GM19467 (cell line): Measurements from ENCODE around the gene SLC30A1.
A peak's percentile ranks its signal among the peaks of the same experiment; 100 is the strongest.

Experiments used
- ATAC-seq: cut with Tn5 transposase; IDR thresholded peaks from one replicate; pipeline ENCODE4 v1.9.1; 2021; ENCODE audit warnings: mild to moderate bottlenecking, moderate library complexity; ENCODE audit not compliant: unreplicated experiment

SLC30A1 gene

GRCh38 chr1:211607754-211608473 is 29.0 kb upstream of the SLC30A1 start:
- ATAC-seq: no peak

- peak; percentile 84 for ATAC-seq
These were observed 28.2 kb upstream of the SLC30A1 start for GRCh38 chr1:211606914-211607753.

- peak; percentile 82 for ATAC-seq
These were observed 27.5 kb upstream of the SLC30A1 start for GRCh38 chr1:211606332-211606913.

GRCh38 chr1:211605603-211606331 is 26.8 kb upstream of the SLC30A1 start:
- ATAC-seq: no peak

- ATAC-seq: no peak
These were observed 26.1 kb upstream of the SLC30A1 start for GRCh38 chr1:211605034-211605433.

GRCh38 chr1:211604548-211604947 is 25.6 kb upstream of the SLC30A1 start:
- no peak for ATAC-seq

GRCh38 chr1:211603713-211604112 is 24.8 kb upstream of the SLC30A1 start:
- no peak for ATAC-seq

- ATAC-seq: no peak
These were observed 24.3 kb upstream of the SLC30A1 start for GRCh38 chr1:211603191-211603701.

- ATAC-seq: no peak
These were observed 23.2 kb upstream of the SLC30A1 start for GRCh38 chr1:211601982-211602670.

GRCh38 chr1:211601159-211601558 is 22.2 kb upstream of the SLC30A1 start:
- ATAC-seq: no peak

GRCh38 chr1:211599250-211599649 is 20.3 kb upstream of the SLC30A1 start:
- ATAC-seq: no peak

GRCh38 chr1:211598514-211598913 is 19.6 kb upstream of the SLC30A1 start:
- no peak for ATAC-seq

- no peak for ATAC-seq
These were observed 17.6 kb upstream of the SLC30A1 start for GRCh38 chr1:211596418-211597181.

GRCh38 chr1:211595419-211595818 is 16.5 kb upstream of the SLC30A1 start:
- no peak for ATAC-seq

GRCh38 chr1:211591980-211592493 is 13.1 kb upstream of the SLC30A1 start:
- ATAC-seq: no peak

GRCh38 chr1:211589782-211590721 is 11.1 kb upstream of the SLC30A1 start:
- no peak for ATAC-seq

GRCh38 chr1:211588711-211589110 is 9.8 kb upstream of the SLC30A1 start:
- ATAC-seq: no peak

GRCh38 chr1:211587123-211587522 is 8.2 kb upstream of the SLC30A1 start:
- no peak for ATAC-seq
